GM18951 (cell line): Measurements from ENCODE around the gene RAP2C.

Experiments used
- POLR2A ChIP-seq: IDR thresholded peaks from 4 replicates; pipeline ENCODE4 v1.6.1; 2011; ENCODE audit warnings: mild to moderate bottlenecking; ENCODE audit not compliant: insufficient read length, insufficient read depth; ENCODE audit errors: extremely low read depth
- in situ Hi-C: fragments of 300-500 bp; cut with MboI; formaldehyde crosslinking; loops from one replicate; pipeline ENCODE4 v1.12.0; 2022; ENCODE audit warnings: low sequenced_read_pairs, mixed read lengths, inconsistent platforms; ENCODE audit not compliant: unreplicated experiment

The RAP2C gene

DNA sequence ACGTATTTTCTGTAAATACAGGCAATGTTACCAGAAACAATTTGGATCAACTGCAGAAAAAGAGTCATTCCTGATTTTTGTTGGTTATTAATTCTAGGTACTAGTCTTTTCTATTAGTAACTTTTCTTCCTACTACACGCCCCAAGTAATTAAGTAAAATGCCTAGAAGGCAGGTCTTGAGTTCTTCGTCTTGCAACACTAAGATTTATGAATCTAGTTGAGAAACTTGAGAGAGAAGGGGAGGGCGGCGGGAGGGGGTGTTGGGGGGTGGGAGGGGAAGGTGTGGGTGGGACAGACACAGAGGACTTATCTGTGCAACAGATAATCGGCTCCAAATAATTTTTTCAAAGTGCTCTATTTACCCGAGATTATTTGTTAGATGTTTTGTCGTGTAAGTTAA, 3.0 kb downstream of the RAP2C start:
- TF ChIP-seq POLR2A, result no peak

DNA sequence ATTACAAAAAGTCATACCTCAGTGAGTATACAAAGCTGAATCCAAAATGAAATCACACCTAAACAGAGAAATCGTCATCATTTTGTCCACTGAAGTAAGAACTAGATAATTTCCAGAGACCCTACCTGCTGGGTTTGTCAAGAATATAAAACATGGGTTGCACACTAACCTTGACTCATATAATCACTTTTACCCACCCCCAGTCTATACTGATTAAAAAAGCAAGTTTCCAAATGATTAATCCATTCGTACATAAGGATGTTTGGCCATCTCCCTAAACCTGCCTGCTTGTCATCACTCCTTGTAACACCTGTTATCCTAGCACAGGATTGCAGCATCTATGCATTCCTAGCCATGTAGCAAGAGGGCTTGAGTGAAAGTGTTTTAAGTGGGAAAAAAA, 4.7 kb downstream of the RAP2C start:
- in situ Hi-C loops, result loop anchor here (25.0 kb wide), 1 partner anchor 352 kb away; no protein-coding TSS in a partner anchor
- no peak for TF ChIP-seq POLR2A

More for the DNA sequence above, 3.0 kb downstream of the RAP2C start:
- in situ Hi-C loops, result loop anchor here (25.0 kb wide), 1 partner anchor 354 kb away; no protein-coding TSS in a partner anchor

DNA sequence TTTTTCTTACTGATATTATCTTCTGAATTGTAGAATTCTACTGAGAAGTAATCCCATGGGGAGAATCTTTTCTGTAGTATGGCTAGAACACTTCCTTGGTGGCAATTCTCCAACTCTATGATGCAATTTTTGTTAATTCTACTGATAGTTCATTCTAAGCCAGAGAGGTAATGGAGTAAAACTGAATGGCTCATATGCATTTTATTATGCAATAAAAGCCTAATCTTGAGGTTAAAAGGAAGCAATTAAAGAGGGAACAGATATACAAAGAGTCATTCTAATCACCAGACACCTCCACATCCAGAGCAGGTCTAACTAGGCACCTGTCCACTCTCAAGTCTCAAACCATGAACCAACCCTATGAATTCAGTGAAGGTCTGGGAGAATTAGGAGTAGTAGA, 9.7 kb downstream of the RAP2C start:
- TF ChIP-seq POLR2A, result no peak
- in situ Hi-C loops, result loop anchor here (25.0 kb wide), 1 partner anchor 347 kb away; no protein-coding TSS in a partner anchor

DNA sequence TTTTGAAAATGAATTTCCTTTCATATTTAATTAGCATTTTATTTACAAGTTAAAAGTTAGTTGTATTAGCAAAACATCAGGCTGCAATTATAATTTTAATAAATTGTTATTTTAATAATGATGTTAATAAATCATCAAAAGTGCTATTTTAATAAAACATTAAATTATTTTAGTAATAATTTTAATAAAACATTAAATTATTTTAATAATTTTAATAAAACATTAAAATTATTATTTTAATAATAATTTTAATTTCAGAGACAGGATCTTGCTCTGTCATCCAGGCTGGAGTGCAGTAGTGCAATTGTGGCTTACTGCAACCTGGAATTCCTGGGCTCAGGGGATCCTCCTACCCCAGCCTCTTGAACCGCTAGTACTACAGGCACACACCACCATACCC, 10.8 kb downstream of the RAP2C start:
- no peak for TF ChIP-seq POLR2A
- in situ Hi-C loops, result loop anchor here (25.0 kb wide), 1 partner anchor 346 kb away; no protein-coding TSS in a partner anchor

DNA sequence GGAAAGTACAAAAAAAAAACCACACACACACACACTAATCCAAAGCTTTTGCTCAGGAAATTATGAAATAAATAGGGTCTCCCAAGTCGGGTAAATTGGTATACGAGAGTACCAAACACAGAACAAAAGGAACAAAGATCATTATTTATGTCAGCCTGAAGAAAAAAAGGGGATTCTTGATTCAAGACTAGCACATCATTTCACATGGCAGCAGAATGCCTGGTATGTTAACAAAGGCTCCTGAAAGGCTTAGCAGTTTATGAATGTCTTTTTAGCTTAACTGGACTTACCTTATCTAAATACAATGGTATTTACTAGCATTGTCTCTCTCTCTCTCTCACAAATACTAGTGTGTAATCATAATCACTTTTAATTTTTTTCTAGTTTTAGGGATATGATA, 11.3 kb downstream of the RAP2C start:
- TF ChIP-seq POLR2A, result no peak
- in situ Hi-C loops, result loop anchor here (25.0 kb wide), 1 partner anchor 346 kb away; no protein-coding TSS in a partner anchor

DNA sequence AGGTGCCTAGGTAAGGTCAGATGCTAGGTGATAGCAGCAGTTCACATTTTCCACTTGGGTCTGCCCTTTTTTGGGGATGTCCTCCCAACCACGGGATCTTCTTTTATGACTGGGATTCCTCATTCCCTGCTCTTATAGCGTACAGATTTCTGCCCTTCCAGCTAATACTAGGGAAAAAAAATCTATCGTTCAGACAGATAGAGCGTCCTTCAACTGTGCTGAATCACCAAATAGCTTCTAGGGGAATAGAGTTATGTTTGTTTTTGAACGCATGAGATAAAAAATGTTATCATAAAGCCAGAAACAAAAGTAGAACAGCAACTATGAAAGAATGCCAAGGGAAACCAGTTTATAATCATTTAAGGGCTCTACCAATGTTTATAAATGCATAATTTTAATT, 13.0 kb downstream of the RAP2C start:
- no peak for TF ChIP-seq POLR2A
- in situ Hi-C loops, result loop anchor here (25.0 kb wide), 1 partner anchor 344 kb away; no protein-coding TSS in a partner anchor

DNA sequence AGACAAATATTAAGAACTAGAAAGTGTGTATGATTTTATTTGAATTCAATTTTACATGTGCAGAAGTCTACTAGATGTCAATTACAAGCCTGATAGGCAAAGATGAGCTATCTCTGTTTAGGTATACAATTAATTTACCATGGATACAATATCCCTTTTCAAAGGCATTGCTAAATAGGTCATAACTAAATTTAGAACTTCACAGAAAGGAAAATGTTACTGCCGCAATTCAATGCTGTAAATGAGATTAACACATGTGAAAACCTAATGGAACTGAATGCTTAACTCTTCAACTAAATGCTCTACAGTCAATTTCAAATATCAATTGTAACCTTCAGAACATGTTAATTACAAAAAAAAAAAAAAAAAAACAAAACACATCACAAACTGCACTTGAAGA, 14.6 kb downstream of the RAP2C start:
- no peak for TF ChIP-seq POLR2A
- in situ Hi-C loops, result loop anchor here (25.0 kb wide), 1 partner anchor 342 kb away; no protein-coding TSS in a partner anchor

DNA sequence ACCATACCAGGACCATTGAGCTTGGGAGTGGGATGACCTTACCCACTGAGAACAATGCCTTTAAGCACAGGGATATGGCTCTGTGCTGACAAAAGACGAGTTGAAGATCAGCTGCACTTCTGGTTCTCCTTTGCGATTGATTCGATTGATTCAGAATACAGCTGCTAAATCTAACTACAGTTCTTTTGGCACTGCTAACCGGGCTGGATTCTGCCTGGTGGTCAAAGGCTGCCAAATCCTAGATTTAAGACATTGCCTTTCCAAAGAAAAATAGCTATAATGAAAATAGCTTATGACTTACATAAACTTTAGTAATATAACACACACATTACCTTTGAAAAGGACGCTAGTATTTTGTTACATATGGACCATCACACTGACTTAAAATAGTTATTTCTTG, 18.3 kb downstream of the RAP2C start:
- no peak for TF ChIP-seq POLR2A
- in situ Hi-C loops, result loop anchor here (25.0 kb wide), 1 partner anchor 339 kb away; no protein-coding TSS in a partner anchor

DNA sequence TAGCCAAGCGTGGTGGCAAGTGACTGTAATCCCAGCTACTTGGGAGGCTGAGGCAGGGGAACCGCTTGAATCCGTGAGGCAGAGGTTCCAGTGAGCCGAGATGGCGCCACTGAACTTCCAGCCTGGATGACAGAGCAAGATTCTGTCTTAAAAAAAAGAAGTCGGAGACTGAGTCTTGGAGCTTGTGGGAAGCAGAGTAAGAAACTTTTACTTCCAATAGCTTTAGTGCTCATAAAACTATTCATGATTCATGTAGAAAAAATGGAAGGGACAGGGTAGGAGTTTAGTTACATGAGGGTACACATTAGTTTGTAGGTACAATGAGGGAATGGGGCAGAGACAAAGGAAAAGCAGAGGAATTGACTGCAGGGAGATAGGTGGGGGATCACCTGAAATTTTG, 19.3 kb downstream of the RAP2C start:
- no peak for TF ChIP-seq POLR2A
- in situ Hi-C loops, result loop anchor here (25.0 kb wide), 1 partner anchor 338 kb away; no protein-coding TSS in a partner anchor

DNA sequence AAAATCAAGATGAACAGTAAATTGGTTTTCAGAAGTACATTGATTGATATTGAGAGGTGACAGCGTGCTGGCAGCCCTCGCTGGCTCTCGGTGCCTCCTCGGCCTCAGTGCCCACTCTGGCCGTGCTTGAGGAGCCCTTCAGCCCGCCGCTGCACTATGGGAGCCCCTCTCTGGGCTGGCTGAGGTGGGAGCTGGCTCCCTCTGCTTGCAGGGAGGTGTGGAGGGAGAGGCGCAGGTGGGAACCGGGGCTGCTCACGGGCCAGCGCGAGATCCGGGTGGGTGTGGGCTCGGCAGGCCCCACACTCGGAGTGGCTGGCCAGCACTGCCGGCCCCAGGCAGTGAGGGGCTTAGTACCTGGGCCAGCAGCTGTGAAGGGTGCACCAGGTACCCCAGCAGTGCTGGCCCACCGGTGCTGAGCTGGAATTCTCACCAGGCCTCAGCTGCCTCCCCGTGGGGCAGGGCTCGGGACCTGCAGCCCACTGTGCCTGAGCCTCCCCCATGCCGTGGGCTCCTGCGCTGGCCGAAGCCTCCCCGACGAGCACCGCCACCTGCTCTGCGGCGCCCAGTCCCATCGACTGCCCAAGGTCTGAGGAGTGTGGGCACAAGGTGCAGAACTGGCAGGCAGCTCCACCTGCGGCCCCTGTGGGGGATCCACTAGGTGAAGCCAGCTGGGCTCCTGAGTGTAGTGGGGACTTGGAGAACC, 25.2 kb downstream of the RAP2C start:
- in situ Hi-C loops, result no loop called here
- TF ChIP-seq POLR2A, result no peak

DNA sequence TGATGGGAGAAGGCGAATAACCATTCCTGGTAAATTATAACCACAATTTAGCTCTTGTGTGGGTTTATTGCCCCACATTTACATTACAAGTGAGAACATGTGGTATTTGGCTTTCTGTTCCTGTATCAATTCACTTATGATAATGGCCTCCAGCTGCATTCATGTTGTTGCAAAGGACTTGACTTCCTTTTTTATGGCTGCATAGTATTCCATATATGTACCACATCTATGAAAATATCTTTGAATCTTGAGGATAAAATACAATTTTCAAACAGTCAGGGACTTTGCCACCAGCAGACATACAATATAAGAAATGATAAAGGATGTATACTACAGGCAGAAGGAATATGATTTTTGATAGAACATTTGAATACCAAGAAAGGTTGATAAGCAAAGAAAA, 27.3 kb downstream of the RAP2C start:
- in situ Hi-C loops, result no loop called here
- no peak for TF ChIP-seq POLR2A

DNA sequence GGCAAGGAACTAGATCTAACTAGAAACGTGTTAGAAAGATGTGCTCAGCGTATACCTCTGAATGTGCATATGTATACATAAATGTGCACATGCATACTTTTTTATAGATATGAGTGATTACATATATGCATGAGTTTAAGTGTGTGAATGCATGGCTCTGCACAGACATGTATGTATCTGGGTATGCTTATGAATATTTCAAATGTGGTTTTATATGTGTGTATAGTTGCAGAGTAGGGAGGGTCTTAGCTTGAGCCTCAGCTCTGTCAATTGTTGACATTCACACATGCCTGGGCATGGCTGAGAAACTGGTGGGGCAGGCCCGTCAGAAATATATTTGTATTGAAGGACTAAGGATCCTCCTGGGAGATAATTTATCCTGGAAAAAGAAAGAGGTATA, 31.1 kb downstream of the RAP2C start:
- in situ Hi-C loops, result no loop called here
- TF ChIP-seq POLR2A, result no peak

DNA sequence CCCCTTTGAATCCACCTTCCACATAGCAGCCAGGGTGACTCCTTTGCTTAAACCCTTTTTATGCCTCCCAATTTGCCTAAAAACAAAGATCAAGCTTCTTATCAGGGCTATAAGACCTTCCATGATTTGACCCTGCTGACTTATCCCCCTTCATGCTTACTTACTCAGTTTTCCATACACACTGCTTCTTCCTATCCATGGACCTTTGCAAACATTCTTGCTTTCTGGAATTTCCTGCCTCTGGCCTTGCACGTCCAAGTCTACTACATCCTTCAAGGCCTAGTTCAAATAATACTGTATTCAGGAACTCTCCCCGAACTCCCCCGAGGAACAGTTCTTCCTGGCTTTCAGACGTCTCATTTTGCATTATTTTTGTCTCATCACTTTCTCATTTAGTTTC, 31.8 kb downstream of the RAP2C start:
- TF ChIP-seq POLR2A, result no peak
- in situ Hi-C loops, result no loop called here

DNA sequence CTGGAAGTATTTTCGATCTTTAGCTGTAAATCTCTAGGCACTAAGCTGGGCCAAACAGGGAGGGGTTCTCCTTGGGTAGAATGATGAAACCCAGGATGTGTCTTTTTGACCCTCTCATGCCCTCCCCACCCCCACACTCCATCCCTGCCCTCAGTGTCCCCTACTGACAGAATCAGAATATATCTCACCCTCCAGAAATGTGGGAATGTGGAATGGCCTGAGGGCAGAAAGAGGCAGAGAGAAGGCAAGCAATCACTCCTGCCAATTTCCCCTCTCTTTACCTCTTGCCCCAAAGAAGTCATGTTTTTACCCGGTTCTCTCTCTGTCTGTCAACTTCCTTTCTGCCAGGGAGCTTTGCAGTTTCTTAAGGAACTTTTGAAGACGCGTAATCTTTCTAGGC, 34.4 kb downstream of the RAP2C start:
- in situ Hi-C loops, result no loop called here
- no peak for TF ChIP-seq POLR2A
